ENCODE data around the gene SLC7A14.

The SLC7A14 gene

GRCh38 chr3:170493712-170494182, 92.1 kb downstream of the SLC7A14 start:
- H3K9me3 ChIP-seq (ENCODE audit: control insufficient read depth, low read depth, low read length), result no peaks in the 10 kb centered on the region
- no peaks in the 10 kb centered on the region for H3K27me3 ChIP-seq (ENCODE audit: control insufficient read depth, insufficient read depth, low read length)
- H3K27ac ChIP-seq (ENCODE audit: low read length), result no peak overlapping the region
- H3K9ac ChIP-seq (ENCODE audit: low read length), result no peak overlapping the region
- H3K4me1 ChIP-seq (ENCODE audit: control insufficient read depth, low read depth, low read length), result peaks cover 3% of the 10 kb centered on the region
- no peak overlapping the region for H3K4me3 ChIP-seq (ENCODE audit: low read length)
- no peaks in the 10 kb centered on the region for H3K36me3 ChIP-seq (ENCODE audit: control insufficient read depth, low read depth, low read length)

- Histone ChIP-seq H3K9ac (ENCODE audit: low read length) (no peak overlapping the region), H3K4me1 (ENCODE audit: control insufficient read depth, low read depth, low read length) (peaks cover 3% of the 10 kb centered on the region), H3K36me3 (ENCODE audit: control insufficient read depth, low read depth, low read length) (no peaks in the 10 kb centered on the region), H3K9me3 (ENCODE audit: control insufficient read depth, low read depth, low read length) (no peaks in the 10 kb centered on the region), H3K27me3 (ENCODE audit: control insufficient read depth, insufficient read depth, low read length) (no peaks in the 10 kb centered on the region), H3K27ac (ENCODE audit: low read length) (no peak overlapping the region), H3K4me3 (ENCODE audit: low read length) (no peak overlapping the region)
Observed at GRCh38 chr3:170491901-170492300, 94.0 kb downstream of the SLC7A14 start.

- H3K27me3 ChIP-seq (ENCODE audit: control insufficient read depth, insufficient read depth, low read length), result no peaks in the 10 kb centered on the region
- H3K27ac ChIP-seq (ENCODE audit: low read length), result no peak overlapping the region
- H3K36me3 ChIP-seq (ENCODE audit: control insufficient read depth, low read depth, low read length), result no peaks in the 10 kb centered on the region
- H3K4me1 ChIP-seq (ENCODE audit: control insufficient read depth, low read depth, low read length), result peaks cover 3% of the 10 kb centered on the region
- no peak overlapping the region for H3K9ac ChIP-seq (ENCODE audit: low read length)
- no peaks in the 10 kb centered on the region for H3K9me3 ChIP-seq (ENCODE audit: control insufficient read depth, low read depth, low read length)
- H3K4me3 ChIP-seq (ENCODE audit: low read length), result no peak overlapping the region
Observed at GRCh38 chr3:170490828-170491560, 94.9 kb downstream of the SLC7A14 start.

GRCh38 chr3:170488802-170489201, 97.1 kb downstream of the SLC7A14 start:
- Histone ChIP-seq H3K4me3 (ENCODE audit: low read length) (no peak overlapping the region), H3K27me3 (ENCODE audit: control insufficient read depth, insufficient read depth, low read length) (no peaks in the 10 kb centered on the region), H3K9me3 (ENCODE audit: control insufficient read depth, low read depth, low read length) (no peaks in the 10 kb centered on the region), H3K4me1 (ENCODE audit: control insufficient read depth, low read depth, low read length) (peaks cover 1% of the 10 kb centered on the region), H3K27ac (ENCODE audit: low read length) (no peak overlapping the region), H3K36me3 (ENCODE audit: control insufficient read depth, low read depth, low read length) (no peaks in the 10 kb centered on the region), H3K9ac (ENCODE audit: low read length) (no peak overlapping the region)

- no peaks in the 10 kb centered on the region for H3K27me3 ChIP-seq (ENCODE audit: control insufficient read depth, insufficient read depth, low read length)
- H3K9ac ChIP-seq (ENCODE audit: low read length), result no peak overlapping the region
- no peaks in the 10 kb centered on the region for H3K36me3 ChIP-seq (ENCODE audit: control insufficient read depth, low read depth, low read length)
Observed at GRCh38 chr3:170487031-170487430, 98.8 kb downstream of the SLC7A14 start.

GRCh38 chr3:170486398-170486797, 99.5 kb downstream of the SLC7A14 start:
- no peaks in the 10 kb centered on the region for H3K36me3 ChIP-seq (ENCODE audit: control insufficient read depth, low read depth, low read length)
- H3K4me1 ChIP-seq (ENCODE audit: control insufficient read depth, low read depth, low read length), result no peaks in the 10 kb centered on the region
- H3K27me3 ChIP-seq (ENCODE audit: control insufficient read depth, insufficient read depth, low read length), result no peaks in the 10 kb centered on the region
- no peak overlapping the region for H3K4me3 ChIP-seq (ENCODE audit: low read length)
- no peak overlapping the region for H3K27ac ChIP-seq (ENCODE audit: low read length)
- H3K9me3 ChIP-seq (ENCODE audit: control insufficient read depth, low read depth, low read length), result no peaks in the 10 kb centered on the region
- no peak overlapping the region for H3K9ac ChIP-seq (ENCODE audit: low read length)

More at GRCh38 chr3:170487031-170487430, 98.8 kb downstream of the SLC7A14 start:
- Histone ChIP-seq H3K9me3 (ENCODE audit: control insufficient read depth, low read depth, low read length) (no peaks in the 10 kb centered on the region), H3K27ac (ENCODE audit: low read length) (no peak overlapping the region), H3K4me1 (ENCODE audit: control insufficient read depth, low read depth, low read length) (no peaks in the 10 kb centered on the region), H3K4me3 (ENCODE audit: low read length) (no peak overlapping the region)

GRCh38 chr3:170485696-170486095, 100.2 kb downstream of the SLC7A14 start:
- Histone ChIP-seq H3K4me1 (ENCODE audit: control insufficient read depth, low read depth, low read length) (no peaks in the 10 kb centered on the region), H3K4me3 (ENCODE audit: low read length) (no peak overlapping the region), H3K9ac (ENCODE audit: low read length) (no peak overlapping the region), H3K27ac (ENCODE audit: low read length) (no peak overlapping the region), H3K9me3 (ENCODE audit: control insufficient read depth, low read depth, low read length) (no peaks in the 10 kb centered on the region), H3K27me3 (ENCODE audit: control insufficient read depth, insufficient read depth, low read length) (no peaks in the 10 kb centered on the region), H3K36me3 (ENCODE audit: control insufficient read depth, low read depth, low read length) (no peaks in the 10 kb centered on the region)

- Histone ChIP-seq H3K4me1 (ENCODE audit: control insufficient read depth, low read depth, low read length) (no peaks in the 10 kb centered on the region), H3K9me3 (ENCODE audit: control insufficient read depth, low read depth, low read length) (no peaks in the 10 kb centered on the region), H3K4me3 (ENCODE audit: low read length) (no peak overlapping the region), H3K9ac (ENCODE audit: low read length) (no peak overlapping the region), H3K27ac (ENCODE audit: low read length) (no peak overlapping the region), H3K27me3 (ENCODE audit: control insufficient read depth, insufficient read depth, low read length) (no peaks in the 10 kb centered on the region), H3K36me3 (ENCODE audit: control insufficient read depth, low read depth, low read length) (no peaks in the 10 kb centered on the region)
Observed at GRCh38 chr3:170485294-170485693, 100.6 kb downstream of the SLC7A14 start.

- H3K9ac ChIP-seq (ENCODE audit: low read length), result no peak overlapping the region
- H3K36me3 ChIP-seq (ENCODE audit: control insufficient read depth, low read depth, low read length), result no peaks in the 10 kb centered on the region
- H3K27me3 ChIP-seq (ENCODE audit: control insufficient read depth, insufficient read depth, low read length), result no peaks in the 10 kb centered on the region
- H3K27ac ChIP-seq (ENCODE audit: low read length), result no peak overlapping the region
- no peak overlapping the region for H3K4me3 ChIP-seq (ENCODE audit: low read length)
- H3K9me3 ChIP-seq (ENCODE audit: control insufficient read depth, low read depth, low read length), result no peaks in the 10 kb centered on the region
- no peaks in the 10 kb centered on the region for H3K4me1 ChIP-seq (ENCODE audit: control insufficient read depth, low read depth, low read length)
Observed at GRCh38 chr3:170484869-170485268, 101.0 kb downstream of the SLC7A14 start.

- no peaks in the 10 kb centered on the region for H3K9me3 ChIP-seq (ENCODE audit: control insufficient read depth, low read depth, low read length)
Observed at GRCh38 chr3:170483485-170484262, 102.2 kb downstream of the SLC7A14 start.

GRCh38 chr3:170482199-170482598, 103.7 kb downstream of the SLC7A14 start:
- H3K4me3 ChIP-seq (ENCODE audit: low read length), result no peak overlapping the region
- H3K4me1 ChIP-seq (ENCODE audit: control insufficient read depth, low read depth, low read length), result no peaks in the 10 kb centered on the region
- H3K9me3 ChIP-seq (ENCODE audit: control insufficient read depth, low read depth, low read length), result no peaks in the 10 kb centered on the region
- H3K27ac ChIP-seq (ENCODE audit: low read length), result no peak overlapping the region
- H3K9ac ChIP-seq (ENCODE audit: low read length), result no peak overlapping the region
- H3K36me3 ChIP-seq (ENCODE audit: control insufficient read depth, low read depth, low read length), result no peaks in the 10 kb centered on the region
- no peaks in the 10 kb centered on the region for H3K27me3 ChIP-seq (ENCODE audit: control insufficient read depth, insufficient read depth, low read length)

More at GRCh38 chr3:170483485-170484262, 102.2 kb downstream of the SLC7A14 start:
- Histone ChIP-seq H3K36me3 (ENCODE audit: control insufficient read depth, low read depth, low read length) (no peaks in the 10 kb centered on the region), H3K27ac (ENCODE audit: low read length) (no peak overlapping the region), H3K27me3 (ENCODE audit: control insufficient read depth, insufficient read depth, low read length) (no peaks in the 10 kb centered on the region), H3K9ac (ENCODE audit: low read length) (no peak overlapping the region), H3K4me3 (ENCODE audit: low read length) (no peak overlapping the region), H3K4me1 (ENCODE audit: control insufficient read depth, low read depth, low read length) (no peaks in the 10 kb centered on the region)
